Breast epithelium (tissue), 3 donors: ENCODE measurements around the gene FNDC3B.

Source experiments
- POLR2A ChIP-seq: fragments of 450-650 bp; IDR thresholded peaks from one replicate; pipeline ENCODE4 v1.6.1; 2016; ENCODE audit warnings: antibody characterized with exemption, mild to moderate bottlenecking, moderate library complexity
- POLR2AphosphoS5 ChIP-seq, 3 donors: sonication (generic); formaldehyde crosslinking; IDR thresholded peaks; one replicate each; pipeline ENCODE4 v1.6.1; 2017; ENCODE audit warnings: antibody characterized with exemption in 3 of 3
- TF ChIP-seq, protein P1 (sequence below), 3 donors: fragments of 450-650 bp; IDR thresholded peaks; one replicate each; pipeline ENCODE4 v1.5.1; 2016 to 2017; ENCODE audit warnings: antibody characterized with exemption in 3 of 3, mild to moderate bottlenecking in 3 of 3, moderate library complexity in 3 of 3

DNA sequence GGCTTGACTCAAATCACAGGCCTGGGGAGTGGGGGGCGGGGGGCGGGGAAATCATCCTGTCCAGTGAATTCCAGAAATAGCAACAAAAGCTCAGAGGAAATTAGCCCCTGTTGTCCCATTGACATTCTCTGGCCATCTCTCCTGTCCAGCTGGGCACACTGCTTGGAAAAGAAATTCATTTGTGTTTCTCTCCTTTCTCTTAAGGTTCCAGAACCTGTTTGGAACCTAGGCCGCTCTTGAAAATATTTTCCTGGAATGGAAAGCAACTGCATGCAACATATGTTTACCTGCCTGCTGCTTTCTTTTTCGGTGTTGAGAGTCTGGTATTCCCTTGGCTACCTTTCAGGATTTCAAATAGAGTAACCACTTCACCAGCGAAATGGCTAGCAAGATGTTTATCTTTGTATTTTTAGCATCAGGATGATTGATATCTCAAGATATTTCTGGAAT is 239.8 kb downstream of the FNDC3B start:
- TF ChIP-seq, protein P1, sequence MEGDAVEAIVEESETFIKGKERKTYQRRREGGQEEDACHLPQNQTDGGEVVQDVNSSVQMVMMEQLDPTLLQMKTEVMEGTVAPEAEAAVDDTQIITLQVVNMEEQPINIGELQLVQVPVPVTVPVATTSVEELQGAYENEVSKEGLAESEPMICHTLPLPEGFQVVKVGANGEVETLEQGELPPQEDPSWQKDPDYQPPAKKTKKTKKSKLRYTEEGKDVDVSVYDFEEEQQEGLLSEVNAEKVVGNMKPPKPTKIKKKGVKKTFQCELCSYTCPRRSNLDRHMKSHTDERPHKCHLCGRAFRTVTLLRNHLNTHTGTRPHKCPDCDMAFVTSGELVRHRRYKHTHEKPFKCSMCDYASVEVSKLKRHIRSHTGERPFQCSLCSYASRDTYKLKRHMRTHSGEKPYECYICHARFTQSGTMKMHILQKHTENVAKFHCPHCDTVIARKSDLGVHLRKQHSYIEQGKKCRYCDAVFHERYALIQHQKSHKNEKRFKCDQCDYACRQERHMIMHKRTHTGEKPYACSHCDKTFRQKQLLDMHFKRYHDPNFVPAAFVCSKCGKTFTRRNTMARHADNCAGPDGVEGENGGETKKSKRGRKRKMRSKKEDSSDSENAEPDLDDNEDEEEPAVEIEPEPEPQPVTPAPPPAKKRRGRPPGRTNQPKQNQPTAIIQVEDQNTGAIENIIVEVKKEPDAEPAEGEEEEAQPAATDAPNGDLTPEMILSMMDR (IDR thresholded peaks at IDR 0.05), result no peak
- no peak for TF ChIP-seq POLR2AphosphoS5 (IDR thresholded peaks at IDR 0.05)
- no peak for TF ChIP-seq POLR2A
